ENCODE data around the gene BCS1L.

- TF ChIP-seq CTCF (conservative IDR thresholded peaks at IDR 0.05) (no peak), ZFX (IDR thresholded peaks at IDR 0.05) (no peak)
Measured at GRCh38 chr2:218671097-218671653, 11.7 kb downstream of the BCS1L start.
